ENCODE measurements around the gene NPDC1.

GRCh38 chr9:137019891-137020683, 25.9 kb downstream of the NPDC1 start:
- TF ChIP-seq GATA3 (IDR thresholded peaks at IDR 0.05; ENCODE audit: low read depth, low read length) (no peak), GATA2 (IDR thresholded peaks at IDR 0.05; ENCODE audit: low read depth, low read length) (no peak)
